Chondrocyte (in vitro differentiated cells): ENCODE data around the gene THUMPD3. TPM values are rescaled to one million over a fixed set of nuclear protein-coding genes. Genes with fewer than 3 reads are reported as not detected.

Experiments
- DNase-seq: peaks from one replicate; pipeline ENCODE4 v3.0.0; 2021; ENCODE audit warnings: mixed read lengths, low spot score
- H3K27ac Mint-ChIP-seq: one replicate; pipeline ENCODE4 v1.8.0; 2021; ENCODE audit warnings: mild to moderate bottlenecking, moderate library complexity, mixed read lengths; ENCODE audit not compliant: unreplicated experiment
- H3K27me3 Mint-ChIP-seq: 2 replicates; pipeline ENCODE4 v1.8.0; 2021; ENCODE audit warnings: low read depth, mixed read lengths
- H3K36me3 Mint-ChIP-seq: 2 replicates; pipeline ENCODE4 v1.8.0; 2021; ENCODE audit warnings: low read depth, mixed read lengths
- H3K4me1 Mint-ChIP-seq: 2 replicates; pipeline ENCODE4 v1.8.0; 2021; ENCODE audit warnings: low read depth, mild to moderate bottlenecking, mixed read lengths
- H3K4me3 Mint-ChIP-seq: one replicate; pipeline ENCODE4 v1.8.0; 2021; ENCODE audit warnings: mild to moderate bottlenecking, moderate library complexity, mixed read lengths; ENCODE audit not compliant: unreplicated experiment
- H3K9me3 Mint-ChIP-seq: 2 replicates; pipeline ENCODE4 v1.8.0; 2021; ENCODE audit warnings: low read depth, mixed read lengths
- total RNA-seq: library from RNA; stranded (reverse); gene quantifications from 3 replicates; pipeline ENCODE4 v1.2.1, GENCODE V29; 2021
- TF ChIP-seq, protein P1 (sequence below): fragments of 200-600 bp; sonication (generic); IDR thresholded peaks from 2 replicates; pipeline ENCODE4 v1.5.0; 2021; ENCODE audit warnings: antibody characterized with exemption, mild to moderate bottlenecking, moderate library complexity

The THUMPD3 gene
- total RNA-seq, 1 donor from 2014 or later, result 41.7 TPM

- H3K4me3 Mint-ChIP-seq, result peak overlapping the region; percentile 81
- TF ChIP-seq, protein P1, sequence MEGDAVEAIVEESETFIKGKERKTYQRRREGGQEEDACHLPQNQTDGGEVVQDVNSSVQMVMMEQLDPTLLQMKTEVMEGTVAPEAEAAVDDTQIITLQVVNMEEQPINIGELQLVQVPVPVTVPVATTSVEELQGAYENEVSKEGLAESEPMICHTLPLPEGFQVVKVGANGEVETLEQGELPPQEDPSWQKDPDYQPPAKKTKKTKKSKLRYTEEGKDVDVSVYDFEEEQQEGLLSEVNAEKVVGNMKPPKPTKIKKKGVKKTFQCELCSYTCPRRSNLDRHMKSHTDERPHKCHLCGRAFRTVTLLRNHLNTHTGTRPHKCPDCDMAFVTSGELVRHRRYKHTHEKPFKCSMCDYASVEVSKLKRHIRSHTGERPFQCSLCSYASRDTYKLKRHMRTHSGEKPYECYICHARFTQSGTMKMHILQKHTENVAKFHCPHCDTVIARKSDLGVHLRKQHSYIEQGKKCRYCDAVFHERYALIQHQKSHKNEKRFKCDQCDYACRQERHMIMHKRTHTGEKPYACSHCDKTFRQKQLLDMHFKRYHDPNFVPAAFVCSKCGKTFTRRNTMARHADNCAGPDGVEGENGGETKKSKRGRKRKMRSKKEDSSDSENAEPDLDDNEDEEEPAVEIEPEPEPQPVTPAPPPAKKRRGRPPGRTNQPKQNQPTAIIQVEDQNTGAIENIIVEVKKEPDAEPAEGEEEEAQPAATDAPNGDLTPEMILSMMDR, result no peak
- DNase-seq, result no peak
- no peaks in the 10 kb centered on the region for H3K9me3 Mint-ChIP-seq
- peaks cover 62% of the 10 kb centered on the region for H3K4me1 Mint-ChIP-seq
- no peaks in the 10 kb centered on the region for H3K27me3 Mint-ChIP-seq
- H3K36me3 Mint-ChIP-seq, result peaks cover 24% of the 10 kb centered on the region
- H3K27ac Mint-ChIP-seq, result peak overlapping the region; percentile 95
Measured at GRCh38 chr3:9395570-9396300, 32.9 kb downstream of the THUMPD3 start.

- no peaks in the 10 kb centered on the region for H3K9me3 Mint-ChIP-seq
- peak overlapping the region; percentile 81 for H3K4me3 Mint-ChIP-seq
- peak; percentile 96 for DNase-seq
- H3K4me1 Mint-ChIP-seq, result peaks cover 66% of the 10 kb centered on the region
- H3K27me3 Mint-ChIP-seq, result no peaks in the 10 kb centered on the region
- peak overlapping the region; percentile 95 for H3K27ac Mint-ChIP-seq
- peaks cover 19% of the 10 kb centered on the region for H3K36me3 Mint-ChIP-seq
- TF ChIP-seq, protein P1, result peak; percentile 5
Measured at GRCh38 chr3:9396301-9396631, 33.4 kb downstream of the THUMPD3 start.

DNA sequence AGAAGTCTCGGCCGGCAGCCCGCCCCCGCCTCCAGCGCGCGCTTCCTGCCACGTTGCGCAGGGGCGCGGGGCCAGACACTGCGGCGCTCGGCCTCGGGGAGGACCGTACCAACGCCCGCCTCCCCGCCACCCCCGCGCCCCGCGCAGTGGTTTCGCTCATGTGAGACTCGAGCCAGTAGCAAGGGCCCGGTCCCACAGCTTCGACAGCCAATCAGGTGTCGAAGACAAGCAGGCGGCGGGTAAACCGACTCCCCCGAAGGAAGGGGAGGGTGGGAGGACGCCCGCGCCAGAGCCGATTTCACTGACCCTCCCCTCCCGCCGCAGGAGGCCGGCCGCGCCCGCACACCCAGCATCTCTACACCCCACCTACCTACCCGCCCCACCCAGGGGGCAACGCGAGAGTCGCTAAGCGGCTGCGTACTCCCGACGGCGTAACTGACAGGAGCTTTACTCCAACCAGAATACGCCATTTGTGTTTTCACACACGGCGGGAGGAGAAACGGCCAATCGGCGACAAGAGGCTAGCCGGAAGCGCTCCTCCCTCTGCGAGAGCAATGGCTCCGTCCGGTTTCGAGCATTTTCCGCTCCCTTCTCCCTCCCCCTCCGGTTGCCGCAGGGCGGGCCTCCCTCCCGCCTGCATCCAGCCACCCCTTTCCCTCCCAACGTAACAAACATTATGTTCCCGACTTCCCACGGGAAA, 33.9 kb downstream of the THUMPD3 start:
- Mint-ChIP-seq H3K4me3 (peak overlapping the region; percentile 91), H3K27me3 (no peaks in the 10 kb centered on the region), H3K4me1 (peaks cover 66% of the 10 kb centered on the region), H3K9me3 (no peaks in the 10 kb centered on the region), H3K27ac (peak overlapping the region; percentile 99), H3K36me3 (peaks cover 13% of the 10 kb centered on the region)
- peak; percentile 100 for DNase-seq
- TF ChIP-seq, protein P1, result no peak

- peak within 1 kb of the TSS; percentile 98 for H3K4me3 Mint-ChIP-seq
- peaks cover 11% of the 10 kb centered on the region for H3K36me3 Mint-ChIP-seq
- H3K27ac Mint-ChIP-seq, result peak within 1 kb of the TSS; percentile 100
- TF ChIP-seq, protein P1, result no peak
- DNase-seq, result peak; percentile 99
- no peaks in the 10 kb centered on the region for H3K27me3 Mint-ChIP-seq
- peaks cover 66% of the 10 kb centered on the region for H3K4me1 Mint-ChIP-seq
- H3K9me3 Mint-ChIP-seq, result no peaks in the 10 kb centered on the region
Measured at GRCh38 chr3:9397332-9397905, 34.6 kb downstream of the THUMPD3 start, which contains the start of gene SETD5. Gene SETD5, plus strand, starts transcription at chr3:9397615. Its CDS starts 31,324 bp downstream, at chr3:9428939.
